HCT116 (cell line): ENCODE data around the gene DPM2. TPM values are rescaled to one million over a fixed set of nuclear protein-coding genes. Genes with fewer than 3 reads are reported as not detected.

Source experiments
- ATAC-seq: fragments of 200-7000 bp; cut with Tn5 transposase; 2 replicates; pipeline ENCODE4 v1.9.1; 2020; ENCODE audit warnings: mild to moderate bottlenecking, moderate library complexity
- BruUV-seq: library from RNA; stranded (reverse); fragments of 400-500 nt; replicated peaks from 2 replicates; lab custom pipeline; 2021; lab: Mats Ljungman, UMichigan
- CTCF ChIA-PET: fragments of 300-600 bp; sonication (Branson Sonifier 250); formaldehyde crosslinking; loops from one replicate; lab custom pipeline; 2021; ENCODE audit warnings: antibody characterized with exemption; lab: Charles Lee
- POLR2A ChIA-PET: fragments of 300-600, 350-600 bp; sonication (Branson Sonifier 250); formaldehyde crosslinking; loops from one replicate; lab custom pipeline; 2021; ENCODE audit warnings: antibody characterized with exemption; lab: Charles Lee
- RAD21 ChIA-PET, 2 experiments: fragments of 300-600 bp; sonication (Branson Sonifier 250); formaldehyde crosslinking; loops; one replicate each; lab custom pipeline; 2023; ENCODE audit warnings: low total read pairs in 2 of 2; ENCODE audit not compliant: uncharacterized antibody in 2 of 2, unreplicated experiment in 2 of 2, low non-redundant PET in 1 of 2; lab: Charles Lee
- DNase-seq: peaks from one replicate; pipeline ENCODE4 v3.0.0-alpha.2; 2010; ENCODE audit warnings: low read depth, low spot score
- H2AFZ ChIP-seq: fragments of 200-600 bp; shearing (Covaris generic), sonication (generic); 2 replicates; pipeline ENCODE4 v1.6.1; 2017; ENCODE audit warnings: low read depth, mixed run types, mixed read lengths, antibody characterized with exemption, low read length; ENCODE audit not compliant: poor library complexity, severe bottlenecking
- H3K27ac ChIP-seq: 2 replicates; pipeline ENCODE4 v1.5.1; 2012; ENCODE audit warnings: low read depth, low read length
- H3K27me3 ChIP-seq: fragments of 200-600 bp; sonication (generic); 2 replicates; pipeline ENCODE4 v1.6.1; 2016; ENCODE audit warnings: mixed run types, low read length, mixed read lengths; ENCODE audit not compliant: insufficient read depth
- H3K36me3 ChIP-seq, 2 experiments: fragments of 200-500 bp in 1 of 2; fragments of 200-600 bp in 1 of 2; sonication (Bioruptor generic) in 1 of 2; sonication (generic) in 1 of 2; 2 replicates each; pipeline versions ENCODE4 v1.5.1 to v1.6.1; 2014 to 2016; ENCODE audit warnings: low read length in 2 of 2, inconsistent platforms in 1 of 2, mixed read lengths in 1 of 2, mixed run types in 1 of 2; ENCODE audit not compliant: insufficient read depth in 2 of 2, control insufficient read depth in 1 of 2
- H3K4me1 ChIP-seq, 2 experiments: fragments of 200-600 bp in 1 of 2; sonication (generic) in 1 of 2; 2 replicates each; pipeline versions ENCODE4 v1.5.1 to v1.6.1; 2012 to 2017; ENCODE audit warnings: low read length in 2 of 2, inconsistent platforms in 1 of 2, mild to moderate bottlenecking in 1 of 2, mixed read lengths in 1 of 2, mixed run types in 1 of 2, moderate library complexity in 1 of 2; ENCODE audit not compliant: insufficient read depth in 2 of 2, control insufficient read depth in 1 of 2
- H3K4me2 ChIP-seq: fragments of 200-600 bp; sonication (generic); 2 replicates; pipeline ENCODE4 v1.6.1; 2017; ENCODE audit warnings: mixed run types, low read length, mixed read lengths
- H3K4me3 ChIP-seq, 2 experiments: fragments of 200-600 bp in 1 of 2; sonication (generic) in 1 of 2; replicated peaks in 1 of 2; 2 replicates each; pipeline ENCODE4 v1.5.1; 2011 to 2016; ENCODE audit warnings: low read length in 2 of 2, control low read depth in 1 of 2, low read depth in 1 of 2, mild to moderate bottlenecking in 1 of 2, mixed read lengths in 1 of 2, mixed run types in 1 of 2
- H3K79me2 ChIP-seq: fragments of 200-600 bp; sonication (generic); 2 replicates; pipeline ENCODE4 v1.6.1; 2017; ENCODE audit warnings: mild to moderate bottlenecking, mixed run types, low read length, moderate library complexity, mixed read lengths; ENCODE audit not compliant: insufficient read depth
- H3K9ac ChIP-seq: fragments of 200-600 bp; sonication (generic); 2 replicates; pipeline ENCODE4 v1.6.1; 2016; ENCODE audit warnings: low read length, mixed read lengths
- H3K9me2 ChIP-seq: fragments of 200-600 bp; sonication (generic), shearing (Covaris generic); 2 replicates; pipeline ENCODE4 v1.6.1; 2017; ENCODE audit warnings: mixed run types, mild to moderate bottlenecking, moderate library complexity; ENCODE audit not compliant: insufficient read depth
- H3K9me3 ChIP-seq, 2 experiments: fragments of 200-500 bp in 1 of 2; fragments of 200-600 bp in 1 of 2; sonication (Bioruptor generic) in 1 of 2; sonication (generic) in 1 of 2; 2 replicates each; pipeline ENCODE4 v1.6.1; 2014 to 2017; ENCODE audit warnings: low read length in 2 of 2, mixed read lengths in 2 of 2, inconsistent platforms in 1 of 2, low read depth in 1 of 2, mild to moderate bottlenecking in 1 of 2, mixed run types in 1 of 2, moderate library complexity in 1 of 2; ENCODE audit not compliant: control insufficient read depth in 1 of 2, insufficient read depth in 1 of 2
- H4K20me1 ChIP-seq: fragments of 200-600 bp; sonication (generic), shearing (Covaris generic); 2 replicates; pipeline ENCODE4 v1.6.1; 2017; ENCODE audit warnings: mixed run types, mild to moderate bottlenecking, moderate library complexity; ENCODE audit not compliant: insufficient read depth
- EGR1 ChIP-seq: IDR thresholded peaks from 2 replicates; pipeline ENCODE4 v1.6.1; 2012; ENCODE audit warnings: low read depth
- EZH2 ChIP-seq: fragments of 200-600 bp; sonication (generic); IDR thresholded peaks from 2 replicates; pipeline ENCODE4 v1.6.1; 2017; ENCODE audit warnings: antibody characterized with exemption, mixed run types
- FOSL1 ChIP-seq: IDR thresholded peaks from 2 replicates; pipeline ENCODE4 v1.6.1; 2012; ENCODE audit warnings: low read depth
- JUND ChIP-seq: IDR thresholded peaks from 2 replicates; pipeline ENCODE4 v1.6.1; 2012
- RAD21 ChIP-seq: IDR thresholded peaks from 2 replicates; pipeline ENCODE4 v1.6.1; 2012; ENCODE audit warnings: low read depth, mild to moderate bottlenecking
- TCF7L2 ChIP-seq: IDR thresholded peaks from 2 replicates; pipeline ENCODE4 v1.7.0; 2011; ENCODE audit warnings: borderline replicate concordance, inconsistent platforms; ENCODE audit not compliant: insufficient read depth, insufficient read length; ENCODE audit errors: extremely low read depth
- ZFX ChIP-seq: fragments of 450-650 bp; IDR thresholded peaks from 2 replicates; pipeline ENCODE4 v1.6.1; 2017
- intact Hi-C: fragments of 100-400 bp; cut with micrococcal nuclease; formaldehyde crosslinking; loops from 2 replicates; pipeline ENCODE4 v1.10.0; 2022
- total RNA-seq: library from RNA; stranded (reverse); gene quantifications from one replicate; pipeline ENCODE4 v1.2.1, GENCODE V29; 2021; ENCODE audit not compliant: unreplicated experiment
- TF ChIP-seq, protein P1 (sequence below): IDR thresholded peaks from 2 replicates; pipeline ENCODE4 v1.6.1; 2012; ENCODE audit warnings: low read depth
- TF ChIP-seq, protein P2 (sequence below), 3 experiments: fragments of 200-600 bp in 1 of 3; sonication (generic) in 1 of 3; IDR thresholded peaks in 2 of 3; conservative IDR thresholded peaks in 1 of 3; 2 replicates each; pipeline ENCODE4 v1.5.1; 2012 to 2017; ENCODE audit warnings: low read depth in 2 of 3, low read length in 2 of 3, antibody characterized with exemption in 1 of 3, borderline replicate concordance in 1 of 3, control low read depth in 1 of 3, mild to moderate bottlenecking in 1 of 3, mixed read lengths in 1 of 3, mixed run types in 1 of 3, moderate library complexity in 1 of 3; ENCODE audit not compliant: insufficient read depth in 1 of 3

DPM2 gene
- total RNA-seq, 1 experiment from 2014 or later, result 54.6 TPM

DNA sequence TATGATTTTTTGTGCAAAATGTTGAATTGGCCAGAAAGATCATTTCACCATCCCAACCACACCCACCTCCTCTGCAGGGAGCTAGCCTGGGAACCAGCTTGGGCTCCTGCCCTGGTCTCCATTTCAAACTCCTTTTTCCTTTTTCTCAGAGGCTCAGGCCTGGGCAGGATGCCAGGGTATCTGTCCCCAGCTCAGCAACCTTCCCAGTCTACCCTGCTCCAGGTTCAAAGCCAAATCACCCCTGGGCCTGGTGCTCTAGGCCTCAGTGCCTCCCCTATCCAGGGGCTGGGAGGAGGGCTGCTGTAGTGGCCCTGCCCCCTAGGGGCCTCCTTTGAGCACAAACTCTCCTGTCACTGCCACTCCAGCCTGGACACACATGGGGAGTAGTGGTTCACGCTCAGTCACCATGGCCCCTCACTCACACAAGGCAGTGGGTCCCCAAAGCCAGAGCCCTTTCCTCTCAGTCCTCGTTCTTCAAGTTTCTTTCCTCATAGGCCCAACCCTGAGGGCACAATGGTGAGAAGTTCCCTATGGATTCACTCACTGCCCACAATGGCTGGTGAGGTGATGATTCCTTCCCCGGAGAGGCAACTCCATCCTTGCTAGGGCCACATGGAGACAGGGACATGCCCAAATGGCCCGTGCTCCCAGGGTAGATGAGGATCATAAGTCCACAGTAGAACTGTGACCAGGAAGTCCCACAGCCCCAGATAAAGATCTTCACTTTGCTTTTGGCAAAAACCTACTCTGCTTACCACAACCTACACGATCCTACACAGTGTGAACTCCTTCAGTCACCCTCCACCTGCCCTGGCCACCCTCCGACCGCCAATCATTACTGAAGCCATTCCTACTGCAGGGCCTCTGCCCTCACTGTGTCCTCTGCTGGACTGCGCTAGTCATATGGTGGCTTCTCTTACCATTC is 19.2 kb downstream of the DPM2 start:
- H3K79me2 ChIP-seq, result peaks cover 16% of the 10 kb centered on the region
- H4K20me1 ChIP-seq, result no peaks in the 10 kb centered on the region
- POLR2A ChIA-PET, result interaction anchor here (0.6 to 1.8 kb wide), 8 partner anchors 15 to 184 kb away, joined by 3 to 6 read pairs (median 4); partner anchors contain the start of genes SLC25A25 and TOR2A
- peaks cover 0 to 7% of the 10 kb centered on the region in 2 experiments; a peak in 2 of 4 replicates for H3K36me3 ChIP-seq
- no peaks in the 10 kb centered on the region for H3K9me2 ChIP-seq
- CTCF ChIA-PET, result interaction anchor here (0.8 to 1.9 kb wide), 7 partner anchors 41 to 340 kb away, joined by 3 to 14 read pairs (median 3); partner anchors contain the start of genes AK1 and TOR2A
- peak overlapping the region; percentile 96 for H3K27ac ChIP-seq
- H2AFZ ChIP-seq, result no peak overlapping the region
- ATAC-seq, result peak; percentile 25
- H3K4me1 ChIP-seq, result peaks cover 52 to 79% of the 10 kb centered on the region in 2 experiments
- H3K9ac ChIP-seq, result peak overlapping the region; percentile 68
- TF ChIP-seq JUND, result no peak
- peak; percentile 23 for TF ChIP-seq TCF7L2
- TF ChIP-seq EZH2, result no peak
- no peak for TF ChIP-seq RAD21
- peak; percentile 64; the same call in 1 of the 2 replicates for TF ChIP-seq ZFX
- no peak for TF ChIP-seq EGR1
- TF ChIP-seq FOSL1, result no peak
- TF ChIP-seq, protein P1, sequence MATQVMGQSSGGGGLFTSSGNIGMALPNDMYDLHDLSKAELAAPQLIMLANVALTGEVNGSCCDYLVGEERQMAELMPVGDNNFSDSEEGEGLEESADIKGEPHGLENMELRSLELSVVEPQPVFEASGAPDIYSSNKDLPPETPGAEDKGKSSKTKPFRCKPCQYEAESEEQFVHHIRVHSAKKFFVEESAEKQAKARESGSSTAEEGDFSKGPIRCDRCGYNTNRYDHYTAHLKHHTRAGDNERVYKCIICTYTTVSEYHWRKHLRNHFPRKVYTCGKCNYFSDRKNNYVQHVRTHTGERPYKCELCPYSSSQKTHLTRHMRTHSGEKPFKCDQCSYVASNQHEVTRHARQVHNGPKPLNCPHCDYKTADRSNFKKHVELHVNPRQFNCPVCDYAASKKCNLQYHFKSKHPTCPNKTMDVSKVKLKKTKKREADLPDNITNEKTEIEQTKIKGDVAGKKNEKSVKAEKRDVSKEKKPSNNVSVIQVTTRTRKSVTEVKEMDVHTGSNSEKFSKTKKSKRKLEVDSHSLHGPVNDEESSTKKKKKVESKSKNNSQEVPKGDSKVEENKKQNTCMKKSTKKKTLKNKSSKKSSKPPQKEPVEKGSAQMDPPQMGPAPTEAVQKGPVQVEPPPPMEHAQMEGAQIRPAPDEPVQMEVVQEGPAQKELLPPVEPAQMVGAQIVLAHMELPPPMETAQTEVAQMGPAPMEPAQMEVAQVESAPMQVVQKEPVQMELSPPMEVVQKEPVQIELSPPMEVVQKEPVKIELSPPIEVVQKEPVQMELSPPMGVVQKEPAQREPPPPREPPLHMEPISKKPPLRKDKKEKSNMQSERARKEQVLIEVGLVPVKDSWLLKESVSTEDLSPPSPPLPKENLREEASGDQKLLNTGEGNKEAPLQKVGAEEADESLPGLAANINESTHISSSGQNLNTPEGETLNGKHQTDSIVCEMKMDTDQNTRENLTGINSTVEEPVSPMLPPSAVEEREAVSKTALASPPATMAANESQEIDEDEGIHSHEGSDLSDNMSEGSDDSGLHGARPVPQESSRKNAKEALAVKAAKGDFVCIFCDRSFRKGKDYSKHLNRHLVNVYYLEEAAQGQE, result no peak
- TF ChIP-seq, protein P2, sequence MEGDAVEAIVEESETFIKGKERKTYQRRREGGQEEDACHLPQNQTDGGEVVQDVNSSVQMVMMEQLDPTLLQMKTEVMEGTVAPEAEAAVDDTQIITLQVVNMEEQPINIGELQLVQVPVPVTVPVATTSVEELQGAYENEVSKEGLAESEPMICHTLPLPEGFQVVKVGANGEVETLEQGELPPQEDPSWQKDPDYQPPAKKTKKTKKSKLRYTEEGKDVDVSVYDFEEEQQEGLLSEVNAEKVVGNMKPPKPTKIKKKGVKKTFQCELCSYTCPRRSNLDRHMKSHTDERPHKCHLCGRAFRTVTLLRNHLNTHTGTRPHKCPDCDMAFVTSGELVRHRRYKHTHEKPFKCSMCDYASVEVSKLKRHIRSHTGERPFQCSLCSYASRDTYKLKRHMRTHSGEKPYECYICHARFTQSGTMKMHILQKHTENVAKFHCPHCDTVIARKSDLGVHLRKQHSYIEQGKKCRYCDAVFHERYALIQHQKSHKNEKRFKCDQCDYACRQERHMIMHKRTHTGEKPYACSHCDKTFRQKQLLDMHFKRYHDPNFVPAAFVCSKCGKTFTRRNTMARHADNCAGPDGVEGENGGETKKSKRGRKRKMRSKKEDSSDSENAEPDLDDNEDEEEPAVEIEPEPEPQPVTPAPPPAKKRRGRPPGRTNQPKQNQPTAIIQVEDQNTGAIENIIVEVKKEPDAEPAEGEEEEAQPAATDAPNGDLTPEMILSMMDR (IDR thresholded peaks at IDR 0.05 in 2 of 3, conservative IDR thresholded peaks at IDR 0.05 in 1 of 3; ENCODE audit: borderline replicate concordance in 1 of 3, insufficient read depth in 1 of 3, low read depth in 2 of 3, low read length in 2 of 3), result peak in 2 of 3 experiments; percentile 46 to 48; a peak in 3 of 6 replicates
- no peak for DNase-seq
- peak overlapping the region in 1 of 2 experiments; percentile 37; a peak in 2 of 4 replicates for H3K4me3 ChIP-seq
- no TSS peak for BruUV-seq
- no peaks in the 10 kb centered on the region for H3K27me3 ChIP-seq
- intact Hi-C loops, result loop anchor here (2.0 to 5.0 kb wide), 3 partner anchors 116 to 356 kb away; partner anchors contain the start of genes CDK9 and FPGS
- RAD21 ChIA-PET, result interaction anchor here in 1 of 2 experiments (0.6 to 0.9 kb wide), 2 partner anchors 9 to 184 kb away, joined by 4 to 5 read pairs; partner anchors contain the start of gene TOR2A
- H3K9me3 ChIP-seq, result no peaks in the 10 kb centered on the region
- H3K4me2 ChIP-seq, result peak overlapping the region; percentile 79
